SK-N-SH treated with all-trans-retinoic acid at 6 μM for 48 hours (cell line): Measurements from ENCODE around the gene RPLP1.

Experiments used
- BACH2 ChIP-seq: fragments of 250-450 bp; sonication (Bioruptor Pico); IDR thresholded peaks from 2 replicates; pipeline ENCODE4 v1.9.0; 2021; ENCODE audit warnings: mild to moderate bottlenecking, borderline replicate concordance
- CSDC2 ChIP-seq: fragments of 250-450 bp; sonication (Bioruptor Pico); IDR thresholded peaks from 2 replicates; pipeline ENCODE4 v1.5.0; 2020; ENCODE audit warnings: mild to moderate bottlenecking, moderate library complexity
- PPARA ChIP-seq: fragments of 250-450 bp; sonication (Bioruptor Pico); IDR thresholded peaks from 2 replicates; pipeline ENCODE4 v1.5.0; 2020; ENCODE audit warnings: mild to moderate bottlenecking, borderline replicate concordance
- RARB ChIP-seq: fragments of 250-450 bp; sonication (Bioruptor Pico); IDR thresholded peaks from 2 replicates; pipeline ENCODE4 v1.8.0; 2021; ENCODE audit warnings: mild to moderate bottlenecking, moderate library complexity
- TOX ChIP-seq: fragments of 250-450 bp; sonication (Bioruptor Pico); IDR thresholded peaks from 2 replicates; pipeline ENCODE4 v1.8.0; 2021; ENCODE audit warnings: mild to moderate bottlenecking, moderate library complexity, borderline replicate concordance

GRCh38 chr15:69412274-69412673 is 40.3 kb upstream of the RPLP1 start:
- TF ChIP-seq RARB (CRISPR knock-in tag) (no peak), CSDC2 (CRISPR knock-in tag) (no peak), BACH2 (CRISPR knock-in tag) (no peak), PPARA (CRISPR knock-in tag) (no peak), TOX (CRISPR knock-in tag) (no peak)
